NCI-H2227 (cell line): ENCODE measurements around the gene OR1E1.
"Not testable (repeated sequence)": the region's sequence is repeated elsewhere in the genome, so short reads cannot be mapped to it uniquely, and the experiment has no call there.

Source experiments
- DNase-seq: peaks from one replicate; lab custom pipeline; 2025; ENCODE audit not compliant: unreplicated experiment; lab: John Stamatoyannopoulos, UW

OR1E1 gene

GRCh38 chr17:3398310-3398709, at the start of gene OR1E1:
Gene OR1E1 (minus strand): TSS chr17:3398410. CDS start chr17:3398410, 0 bp downstream.
- no peak for DNase-seq

- no peak for DNase-seq
Measured at GRCh38 chr17:3447625-3448024, 49.4 kb upstream of the OR1E1 start.

- DNase-seq, result no peak
Measured at GRCh38 chr17:3440451-3440850, 42.2 kb upstream of the OR1E1 start.

GRCh38 chr17:3438368-3438767, 40.2 kb upstream of the OR1E1 start:
- DNase-seq, result no peak

- DNase-seq, result no peak
Measured at GRCh38 chr17:3433741-3434140, 35.5 kb upstream of the OR1E1 start, which contains the start of gene OR1E2. Gene OR1E2 (minus strand): TSS chr17:3433841. CDS start chr17:3433841, 0 bp downstream.

- not testable (repeated sequence) for DNase-seq
Measured at GRCh38 chr17:3433215-3433614, 35.0 kb upstream of the OR1E1 start.

GRCh38 chr17:3418222-3418621, 20.0 kb upstream of the OR1E1 start:
- no peak for DNase-seq

- no peak for DNase-seq
Measured at GRCh38 chr17:3415610-3416009, 17.4 kb upstream of the OR1E1 start.

- not testable (repeated sequence) for DNase-seq
Measured at GRCh38 chr17:3412216-3412615, 14.0 kb upstream of the OR1E1 start.

- DNase-seq, result no peak
Measured at GRCh38 chr17:3411070-3411469, 12.9 kb upstream of the OR1E1 start, which contains the start of gene OR3A3. Gene OR3A3 (plus strand): TSS chr17:3411370.

- not testable (repeated sequence) for DNase-seq
Measured at GRCh38 chr17:3403856-3404255, 5.6 kb upstream of the OR1E1 start.

- DNase-seq, result no peak
Measured at GRCh38 chr17:3401786-3402185, 3.6 kb upstream of the OR1E1 start.

GRCh38 chr17:3400055-3400454, 1.8 kb upstream of the OR1E1 start:
- no peak for DNase-seq

GRCh38 chr17:3397801-3398200, 409 bp downstream of the OR1E1 start:
- DNase-seq, result not testable (repeated sequence)

GRCh38 chr17:3389791-3390190, 8.4 kb downstream of the OR1E1 start:
- no peak for DNase-seq

GRCh38 chr17:3385869-3386816, 12.1 kb downstream of the OR1E1 start, which contains the start of gene OR3A2:
Gene OR3A2 (minus strand): TSS chr17:3386308.
- DNase-seq, result no peak

GRCh38 chr17:3381957-3382356, 16.3 kb downstream of the OR1E1 start:
- DNase-seq, result no peak

GRCh38 chr17:3378321-3378720, 19.9 kb downstream of the OR1E1 start:
- no peak for DNase-seq

GRCh38 chr17:3371167-3371566, 27.0 kb downstream of the OR1E1 start:
- DNase-seq, result not testable (repeated sequence)
